Right ventricle myocardium inferior (tissue), 1 donor: Measurements from ENCODE around the gene SRP9. TPM values are rescaled to one million over a fixed set of nuclear protein-coding genes. Genes with fewer than 3 reads are reported as not detected.
A peak's percentile ranks its signal among the peaks of the same experiment; 100 is the strongest.
"Not testable (repeated sequence)": the region's sequence is repeated elsewhere in the genome, so short reads cannot be mapped to it uniquely, and the experiment has no call there.

ENCODE experiments used
- ATAC-seq: fragments of 200-7000 bp; cut with Tn5 transposase; one replicate; pipeline ENCODE4 v1.9.1; 2020; ENCODE audit warnings: mild to moderate bottlenecking, moderate library complexity
- DNase-seq: peaks from one replicate; pipeline ENCODE4 v3.0.0; 2021; ENCODE audit errors: missing footprints
- intact Hi-C: fragments of 100-400 bp; cut with DNase I; formaldehyde crosslinking; loops from one replicate; pipeline ENCODE4 v1.11.0; 2022
- total RNA-seq: library from RNA; stranded (reverse); fragmentation: NEBNext Ultra II Directional; extraction: Animal tissue kit (Norgen Biotek cat#: 25700); gene quantifications from one replicate; pipeline ENCODE4 v1.2.1, GENCODE V29; 2021
- donor health status: DM: no; HTN: yes; CAD: no; lungs with severe emphysema.

The SRP9 gene
- total RNA-seq, 1 donor from 2014 or later, result 192 TPM

DNA sequence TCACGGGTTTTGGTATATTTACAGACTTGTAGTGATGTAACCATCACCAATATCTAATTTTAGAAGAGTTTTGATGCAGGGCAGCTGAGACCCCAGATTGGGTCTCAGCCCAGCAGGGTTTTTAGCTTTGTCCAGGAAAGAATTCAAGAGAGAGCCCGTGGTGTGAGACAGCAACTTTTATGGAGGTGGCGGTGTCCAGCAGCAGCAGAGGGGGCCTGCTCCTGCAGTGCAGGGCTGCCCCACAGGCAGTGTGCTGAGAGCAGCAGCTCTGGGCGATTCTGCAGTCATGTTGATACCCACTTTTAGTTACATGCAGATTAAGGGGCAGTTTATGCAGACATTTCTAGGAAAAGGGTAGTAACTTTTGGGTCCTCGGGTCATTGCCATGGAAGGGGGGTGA is 30.5 kb downstream of the SRP9 start:
- intact Hi-C loops, result no loop called here
- DNase-seq, result no peak
- ATAC-seq, result no peak

DNA sequence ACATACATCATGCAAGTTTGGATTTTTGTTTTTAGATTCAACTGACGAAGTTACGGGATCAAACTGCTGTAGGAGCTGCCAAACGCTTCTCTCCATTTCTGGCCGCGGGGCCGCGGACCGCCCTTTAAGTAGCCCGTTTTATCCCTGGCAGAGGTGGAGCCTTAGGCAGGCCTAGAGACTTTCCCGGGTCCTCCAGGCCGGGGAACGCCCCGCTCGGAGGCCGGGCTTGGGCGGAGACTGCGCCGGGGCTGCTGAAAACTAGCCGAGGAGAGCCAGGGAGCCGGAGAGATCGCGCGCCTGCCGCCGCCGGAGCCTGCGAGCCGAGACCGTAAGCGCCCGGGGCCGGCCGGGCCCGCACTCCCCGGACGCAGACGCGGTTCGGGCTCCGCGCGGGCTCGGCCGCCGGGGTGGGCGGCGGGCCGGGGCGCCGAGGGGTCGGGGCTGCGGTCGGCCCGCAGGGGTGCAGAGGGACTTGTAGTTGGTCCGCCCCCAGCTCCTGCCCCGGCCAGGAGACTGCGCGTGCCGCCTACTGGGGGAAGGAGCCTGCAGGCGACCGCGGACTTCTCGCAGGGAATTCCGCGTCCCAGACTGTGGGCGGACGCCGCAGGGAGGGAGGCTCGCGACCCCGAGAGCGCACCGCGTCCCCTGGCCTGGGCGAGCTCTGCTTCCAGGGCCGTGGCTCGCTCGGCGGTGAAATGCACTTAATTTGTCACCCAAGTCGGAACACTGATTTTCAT is 32.4 kb downstream of the SRP9 start, which contains the start of gene EPHX1:
EPHX1 (plus strand) TSS at position 283 of the 737 bp plus-strand sequence. CDS start 18,606 bp downstream, outside the sequence.
- intact Hi-C loops, result loop anchor here (2.0 to 5.0 kb wide), 3 partner anchors 33 to 72 kb away; partner anchors contain the start of genes SRP9 and TMEM63A
- peak; percentile 94 for DNase-seq
- ATAC-seq, result peak; percentile 91

DNA sequence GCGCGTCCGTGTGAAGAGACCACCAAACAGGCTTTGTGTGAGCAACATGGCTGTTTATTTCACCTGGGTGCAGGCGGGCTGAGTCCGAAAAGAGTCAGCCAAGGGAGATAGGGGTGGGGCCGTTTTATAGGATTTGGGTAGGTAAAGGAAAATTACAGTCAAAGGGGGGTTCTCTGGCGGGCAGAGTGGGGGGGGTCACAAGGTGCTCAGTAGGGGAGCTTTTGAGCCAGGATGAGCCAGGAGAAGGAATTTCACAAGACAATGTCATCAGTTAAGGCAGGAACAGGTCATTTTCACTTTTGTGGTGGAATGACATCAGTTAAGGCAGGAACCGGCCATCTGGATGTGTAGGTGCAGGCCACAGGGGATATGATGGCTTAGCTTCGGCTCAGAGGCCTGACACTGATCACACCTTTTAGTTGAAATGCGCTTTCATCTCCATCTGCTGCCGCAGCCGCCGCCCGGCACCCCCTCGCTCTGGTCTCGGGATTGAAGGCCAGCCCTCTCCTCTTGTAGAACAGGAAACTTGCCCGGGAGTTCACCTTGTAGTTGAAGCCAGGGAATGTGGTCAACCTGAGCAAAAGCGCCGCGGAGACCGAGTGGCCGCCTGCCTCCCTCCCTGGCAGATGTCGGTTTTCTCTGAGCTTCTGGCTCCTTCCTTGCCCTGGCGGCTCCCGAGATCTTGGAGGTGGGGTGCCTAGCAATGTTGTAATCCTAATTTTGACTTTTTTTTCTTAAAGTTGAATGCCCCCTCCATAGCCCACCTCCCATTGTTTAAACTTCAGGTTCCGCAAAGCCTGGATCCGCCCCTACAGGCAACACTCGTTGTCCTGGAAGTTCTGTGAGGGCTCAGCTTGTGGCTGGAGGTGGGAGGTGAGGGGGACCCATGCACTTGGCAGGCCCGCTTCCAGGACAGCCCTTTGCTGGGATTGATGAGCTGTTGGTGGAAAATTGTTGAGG is 33.2 kb downstream of the SRP9 start:
- intact Hi-C loops, result loop anchor here (2.0 to 5.0 kb wide), 3 partner anchors 34 to 71 kb away; partner anchors contain the start of genes SRP9 and TMEM63A
- ATAC-seq, DNase-seq: not testable (repeated sequence)

DNA sequence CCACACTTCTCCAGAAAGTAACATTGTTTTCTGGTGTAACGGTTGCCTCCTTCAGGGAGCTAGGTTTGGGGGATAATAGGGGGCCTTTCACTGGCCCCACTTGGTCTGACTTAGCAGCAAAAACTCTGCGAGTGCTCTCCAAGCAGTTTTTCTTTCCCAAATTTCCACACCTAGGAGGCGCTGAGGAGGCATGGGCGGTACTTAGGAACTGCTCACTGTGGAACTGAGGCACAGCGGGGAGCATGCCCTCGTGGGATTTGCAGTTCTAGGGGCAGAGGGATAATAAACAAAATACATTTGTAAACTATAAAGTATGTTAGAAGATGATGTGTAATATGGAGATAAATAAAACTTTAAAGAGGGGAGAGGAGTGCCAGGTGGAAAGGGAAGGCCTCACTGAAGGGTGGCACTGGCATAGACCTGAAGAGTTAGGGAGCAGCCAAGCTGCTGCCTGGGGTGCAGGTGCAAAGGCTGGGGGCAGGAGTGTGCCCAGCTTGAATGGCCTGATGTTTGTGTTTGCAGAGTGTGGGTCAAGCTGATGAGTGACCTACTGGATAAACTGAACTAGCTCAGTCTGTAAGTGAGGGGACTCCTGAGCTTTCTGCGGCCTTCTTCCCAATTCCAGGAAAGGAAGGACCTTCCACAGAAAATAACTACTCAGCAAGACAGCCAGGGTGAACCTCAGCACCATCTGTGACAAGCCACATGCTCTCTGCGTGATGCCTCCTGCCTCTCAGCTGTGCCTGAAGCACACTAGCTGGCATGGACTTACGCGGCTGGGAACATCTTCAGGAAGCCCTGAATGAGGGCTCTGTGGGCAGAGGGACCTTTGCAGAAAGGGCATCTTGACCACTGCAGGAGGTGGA is 34.2 kb downstream of the SRP9 start:
- intact Hi-C loops, result loop anchor here (2.0 to 5.0 kb wide), 3 partner anchors 35 to 70 kb away; partner anchors contain the start of genes SRP9 and TMEM63A
- DNase-seq (no peak), ATAC-seq (no peak)

DNA sequence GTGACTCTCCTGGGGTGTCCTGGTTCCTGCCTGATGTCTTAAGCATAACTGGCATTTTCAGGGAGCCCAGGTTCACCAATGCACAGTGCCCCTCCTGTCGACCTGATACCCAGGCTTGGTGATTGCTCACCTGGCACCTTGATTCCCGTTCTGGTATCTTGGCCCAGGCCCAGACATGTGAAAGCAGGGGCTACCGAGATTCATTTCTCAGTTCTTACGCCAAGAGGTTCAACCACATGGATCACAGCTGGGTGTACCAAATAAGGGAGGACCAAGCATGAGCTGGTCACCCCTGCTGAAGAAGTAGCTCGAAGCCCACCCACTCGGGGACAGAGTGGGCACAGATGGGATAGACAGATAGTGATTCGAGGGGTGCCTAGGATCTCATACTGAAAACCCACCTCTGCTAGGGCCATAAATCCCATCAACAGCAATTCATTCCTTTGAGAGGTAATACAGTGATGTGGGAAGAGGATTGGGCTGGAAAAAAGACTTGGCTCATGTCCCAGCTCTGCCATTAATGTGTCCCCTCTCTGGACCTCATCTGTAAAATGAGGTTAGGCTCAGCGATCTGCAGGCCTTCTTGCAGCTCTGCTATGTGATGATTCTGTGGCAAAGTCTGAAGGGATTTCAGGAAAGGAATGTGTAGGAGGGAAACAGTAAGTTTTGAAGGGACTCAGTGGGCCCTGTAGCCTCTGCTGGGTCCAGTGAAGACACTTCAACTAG is 35.0 kb downstream of the SRP9 start:
- intact Hi-C loops, result loop anchor here (5.0 kb wide), 1 partner anchor 70 kb away; the partner anchor contains the start of gene TMEM63A
- no peak for DNase-seq
- ATAC-seq, result no peak

DNA sequence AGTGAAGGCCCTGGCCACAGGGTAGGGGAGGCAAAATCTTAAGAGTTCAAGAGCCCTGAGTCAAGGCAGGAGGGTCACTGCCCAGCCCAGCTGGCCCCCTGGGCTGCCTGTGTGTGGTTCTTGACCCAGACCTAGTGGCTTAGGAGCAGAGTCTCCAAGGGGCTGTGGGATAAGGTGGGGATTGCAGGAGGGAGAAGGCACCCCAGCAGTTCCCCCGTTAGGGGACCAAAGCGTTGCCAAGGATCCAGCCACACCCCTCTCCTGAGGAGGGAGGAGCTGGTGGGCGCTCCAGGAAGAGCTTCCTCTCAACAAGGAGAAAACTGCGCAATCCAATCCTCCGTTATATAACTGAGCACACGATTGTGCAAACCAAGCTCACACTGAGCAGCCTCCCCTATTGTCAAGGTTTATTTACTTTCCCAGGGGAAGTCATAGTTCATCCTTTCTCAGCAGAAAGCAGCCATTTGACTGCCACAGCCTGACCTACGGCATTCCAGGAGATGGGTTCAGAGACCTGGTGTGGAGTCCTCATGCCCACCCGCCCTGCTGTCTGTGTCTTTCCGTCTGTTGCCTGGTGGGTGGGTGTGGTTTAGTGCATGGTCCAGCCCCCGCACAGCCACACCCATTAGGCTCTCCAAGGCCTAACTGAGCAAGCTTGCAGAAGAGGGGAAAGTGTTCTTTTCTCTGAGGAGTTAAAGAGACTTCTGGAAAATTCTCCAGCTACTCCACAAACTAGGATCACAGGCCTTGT is 35.8 kb downstream of the SRP9 start:
- peak; percentile 63 for ATAC-seq
- DNase-seq, result peak; percentile 87
- intact Hi-C loops, result loop anchor here (5.0 kb wide), 1 partner anchor 69 kb away; the partner anchor contains the start of gene TMEM63A

DNA sequence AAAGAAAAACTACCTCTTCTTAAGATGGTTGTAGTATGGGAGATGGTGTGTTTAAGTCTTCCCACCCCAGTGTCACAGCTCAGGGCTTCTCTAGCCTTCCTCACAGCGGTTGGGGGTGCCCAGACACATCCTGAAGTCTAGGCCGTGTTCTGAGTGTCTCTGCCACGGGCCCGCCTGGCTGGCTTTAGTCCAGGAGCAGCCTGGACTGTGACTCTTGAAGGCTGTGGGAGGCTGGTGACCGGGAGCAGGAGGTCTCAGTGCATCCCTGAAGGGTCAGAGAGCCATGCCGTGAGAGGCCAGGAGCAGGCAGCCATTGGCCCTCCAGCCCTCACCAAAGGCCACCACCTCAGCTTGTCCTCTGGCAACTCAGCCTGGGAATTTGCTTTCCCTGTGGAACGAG is 36.8 kb downstream of the SRP9 start:
- ATAC-seq, result no peak
- DNase-seq, result peak; percentile 79
- intact Hi-C loops, result loop anchor here (5.0 kb wide), 1 partner anchor 68 kb away; the partner anchor contains the start of gene TMEM63A

DNA sequence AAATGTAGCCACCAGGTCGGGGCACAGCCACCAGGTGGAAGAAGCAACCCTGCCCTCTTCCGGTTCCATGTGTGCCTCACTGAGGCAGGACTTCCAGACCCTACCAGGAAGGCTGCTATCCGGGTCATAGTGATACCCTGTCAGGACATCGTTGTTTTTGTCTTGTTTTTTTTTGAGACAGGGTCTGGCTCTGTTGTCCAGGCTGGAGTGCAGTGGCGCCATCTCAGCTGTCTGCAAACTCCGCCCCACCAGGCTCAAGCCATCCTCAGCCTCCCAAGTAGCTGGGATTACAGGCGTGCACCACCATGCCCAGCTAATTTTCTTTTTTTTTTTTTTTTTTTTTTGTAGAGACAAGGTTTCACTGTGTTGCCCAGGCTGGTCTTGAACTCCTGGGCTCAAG is 37.5 kb downstream of the SRP9 start:
- ATAC-seq, intact Hi-C loops, DNase-seq: not testable (repeated sequence)

DNA sequence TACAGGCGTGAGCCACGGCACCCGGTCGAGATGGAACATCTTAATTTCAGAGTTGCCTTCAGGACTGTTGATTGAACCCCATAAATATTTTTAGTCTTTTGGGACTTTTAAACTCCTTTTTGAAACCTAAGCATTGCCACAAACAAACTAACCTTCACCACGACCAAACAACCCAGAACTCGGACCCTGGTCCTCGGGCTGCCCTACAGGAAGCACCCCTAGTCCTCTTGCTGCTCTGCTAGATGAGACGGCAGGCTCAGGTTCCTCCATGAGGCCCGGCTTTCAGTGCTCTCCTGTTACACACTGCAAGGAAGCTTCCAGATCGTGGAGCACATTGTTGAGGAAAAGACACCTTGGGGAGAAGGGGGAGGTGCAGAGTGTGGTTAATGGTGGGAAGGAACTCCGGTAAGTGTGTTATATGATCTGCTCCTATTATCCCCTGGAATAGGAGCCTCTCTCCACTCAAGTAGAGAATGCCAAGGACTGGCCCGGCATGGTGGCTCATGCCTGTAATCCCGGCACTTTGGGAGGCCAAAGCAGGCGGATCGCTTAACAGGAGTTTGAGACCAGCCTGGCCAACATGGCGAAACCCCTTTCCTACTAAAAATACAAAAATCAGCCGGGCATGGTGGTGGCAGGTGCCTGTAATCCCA is 38.0 kb downstream of the SRP9 start:
- no peak for ATAC-seq
- no peak for DNase-seq
- intact Hi-C loops, result no loop called here

DNA sequence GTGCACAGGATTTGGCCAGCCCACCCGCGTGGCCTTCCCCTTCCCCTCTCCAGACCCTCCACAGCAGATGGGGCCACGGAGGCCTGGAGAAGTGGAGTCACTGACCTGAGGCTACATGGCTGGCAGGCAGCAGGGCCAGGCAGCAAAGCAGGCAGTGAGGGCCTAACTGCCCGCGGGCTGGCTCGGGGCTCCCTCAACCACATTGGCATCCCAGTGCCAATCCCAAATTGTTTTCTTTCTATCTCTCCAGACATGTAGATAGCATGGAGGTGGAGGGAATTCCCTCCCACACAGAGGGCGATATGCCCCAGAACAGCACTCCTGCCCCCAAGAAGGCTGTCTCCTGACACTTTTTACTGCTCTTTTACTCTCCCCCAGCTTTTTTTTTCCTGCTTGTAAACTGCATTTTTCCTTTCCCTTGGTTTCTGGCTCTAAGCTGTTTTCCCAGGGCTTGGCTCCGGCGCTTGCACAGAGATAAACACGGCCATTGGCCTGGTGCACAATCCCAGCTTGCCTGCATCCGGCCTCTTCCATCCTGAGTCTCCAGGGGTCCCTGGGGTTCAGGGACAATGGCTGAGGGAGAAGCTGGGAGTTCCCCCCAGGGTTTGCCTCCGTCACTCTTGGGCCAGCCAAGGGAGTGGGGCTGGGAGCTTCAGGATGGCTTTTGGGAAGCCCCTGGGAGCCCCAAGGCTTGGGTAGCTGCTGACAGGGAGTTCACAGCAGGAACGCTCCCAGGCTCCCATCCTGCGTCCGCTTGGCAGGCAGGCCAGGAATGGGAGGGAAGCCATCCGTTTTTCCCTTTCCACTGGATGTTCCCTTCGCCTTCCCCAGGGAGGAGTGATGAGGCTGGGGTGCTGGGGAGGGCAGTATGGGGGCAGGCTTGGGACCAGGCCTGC is 39.3 kb downstream of the SRP9 start:
- peak; percentile 82 for ATAC-seq
- intact Hi-C loops, result loop anchor here (1.0 kb wide), 1 partner anchor 17 kb away; no protein-coding TSS in a partner anchor
- peak; percentile 88 for DNase-seq

DNA sequence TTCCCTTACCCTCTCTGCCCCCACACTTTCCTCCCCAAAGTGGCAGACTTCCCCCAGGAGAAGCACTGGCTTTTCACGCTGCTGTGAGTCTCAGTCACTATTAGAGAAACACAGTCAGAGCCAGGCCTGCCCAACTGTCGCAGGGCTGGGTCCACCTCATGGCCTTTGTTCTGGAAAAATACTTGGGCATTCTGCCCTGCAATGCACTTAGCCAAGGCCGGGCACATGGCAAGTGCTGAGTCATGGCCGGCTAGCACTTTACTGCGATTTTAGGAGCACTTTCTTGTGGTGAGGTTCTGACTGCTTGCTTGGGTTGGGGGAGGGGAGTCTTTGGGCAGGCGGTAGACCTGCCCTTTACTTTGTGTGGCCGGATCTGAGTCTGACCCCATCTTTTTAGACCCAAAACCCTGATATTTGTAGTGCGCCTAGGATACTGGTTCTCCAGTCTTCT is 40.0 kb downstream of the SRP9 start:
- ATAC-seq, result peak; percentile 42
- DNase-seq, result peak; percentile 85
- intact Hi-C loops, result loop anchor here (1.0 kb wide), 1 partner anchor 17 kb away; no protein-coding TSS in a partner anchor

DNA sequence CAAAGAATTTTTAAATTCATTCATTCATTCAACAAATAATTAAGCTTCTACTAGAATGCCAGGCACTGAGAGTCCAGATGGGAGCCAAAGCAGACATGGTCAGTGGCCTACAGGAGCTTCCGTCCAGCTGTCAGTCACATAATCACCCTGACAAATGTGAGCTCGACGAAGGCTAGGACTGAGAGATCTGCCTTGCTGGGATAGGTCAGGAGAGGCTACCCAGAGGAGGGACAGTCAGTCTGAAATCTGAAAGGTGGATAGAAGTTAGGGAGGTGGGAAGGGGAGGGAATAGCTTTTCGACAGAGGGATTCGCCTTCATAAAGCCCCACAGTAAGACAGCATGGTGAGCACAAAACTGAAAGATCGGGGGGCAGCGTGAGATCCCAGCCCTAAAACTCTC is 40.6 kb downstream of the SRP9 start:
- ATAC-seq, result no peak
- intact Hi-C loops, result no loop called here
- no peak for DNase-seq

DNA sequence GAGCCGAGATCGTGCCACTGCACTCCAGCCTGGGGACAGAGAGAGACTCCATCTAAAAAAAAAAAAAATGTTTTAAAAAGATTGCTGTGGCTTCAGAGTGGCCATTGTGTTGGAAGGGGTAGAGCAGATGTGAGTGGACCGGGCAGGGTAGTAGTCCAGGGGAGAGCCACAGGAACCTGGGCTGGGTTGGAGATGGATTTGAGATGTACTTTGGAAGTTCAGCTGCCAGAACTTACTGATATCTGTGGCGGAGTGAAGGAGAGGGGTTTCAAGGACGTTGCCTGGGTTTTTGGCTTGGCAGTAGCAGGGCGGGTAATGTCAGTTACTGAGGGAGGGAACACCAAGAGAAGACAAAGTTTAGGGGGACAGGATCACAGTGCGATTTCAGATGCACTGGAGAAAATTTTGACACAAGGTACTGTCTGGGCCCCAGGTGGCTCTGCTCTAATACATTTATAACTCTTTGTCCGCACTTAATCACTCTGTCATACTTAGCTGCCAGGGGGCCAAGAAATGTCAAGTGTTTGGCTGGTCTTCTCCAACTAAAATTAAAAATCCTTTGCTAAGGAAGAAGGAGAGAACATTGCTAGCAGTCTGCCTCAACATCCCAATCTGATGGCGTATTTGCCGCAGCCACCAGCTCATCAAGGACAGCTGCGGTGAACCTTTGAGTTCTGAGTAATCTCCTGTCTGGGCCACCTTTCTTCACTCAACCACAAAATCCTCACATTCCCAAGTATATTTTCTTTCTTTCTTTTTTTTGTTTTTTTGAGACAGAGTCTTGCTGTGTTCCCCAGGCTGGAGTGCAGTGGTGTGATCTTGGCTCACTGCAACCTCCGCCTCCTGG is 41.9 kb downstream of the SRP9 start:
- DNase-seq, result no peak
- peak; percentile 3 for ATAC-seq
- intact Hi-C loops, result no loop called here

DNA sequence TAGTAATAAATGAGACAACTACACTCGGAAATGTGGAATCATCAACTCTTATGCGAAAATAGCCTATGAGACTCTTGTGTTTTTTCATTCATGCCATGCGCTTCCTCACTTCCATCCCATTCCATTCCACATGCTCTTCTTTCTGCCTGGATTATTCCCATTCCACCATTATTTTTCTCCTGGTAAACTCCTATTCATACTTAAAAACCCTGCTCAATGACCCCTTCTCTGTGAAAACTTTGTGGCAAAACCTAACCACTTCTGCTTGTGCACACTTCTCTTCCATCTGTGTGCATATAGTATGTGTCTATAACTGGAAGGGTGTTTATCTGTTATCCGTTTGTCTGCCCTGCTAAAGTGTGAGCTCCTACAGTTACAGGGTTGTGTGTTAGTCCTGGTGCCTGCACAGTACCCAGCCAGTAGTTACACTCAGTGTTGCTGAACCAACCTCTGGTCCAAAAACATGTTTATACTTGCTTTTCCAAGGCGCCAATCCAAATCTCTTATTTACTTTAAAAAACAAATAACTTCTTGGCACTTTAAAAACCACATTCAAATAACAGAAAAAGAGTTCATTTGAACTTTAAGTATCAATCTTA is 43.0 kb downstream of the SRP9 start:
- DNase-seq (no peak), ATAC-seq (no peak)
- intact Hi-C loops, result no loop called here
